ENCODE results near the gene CDKAL1.

CDKAL1 gene

DNA sequence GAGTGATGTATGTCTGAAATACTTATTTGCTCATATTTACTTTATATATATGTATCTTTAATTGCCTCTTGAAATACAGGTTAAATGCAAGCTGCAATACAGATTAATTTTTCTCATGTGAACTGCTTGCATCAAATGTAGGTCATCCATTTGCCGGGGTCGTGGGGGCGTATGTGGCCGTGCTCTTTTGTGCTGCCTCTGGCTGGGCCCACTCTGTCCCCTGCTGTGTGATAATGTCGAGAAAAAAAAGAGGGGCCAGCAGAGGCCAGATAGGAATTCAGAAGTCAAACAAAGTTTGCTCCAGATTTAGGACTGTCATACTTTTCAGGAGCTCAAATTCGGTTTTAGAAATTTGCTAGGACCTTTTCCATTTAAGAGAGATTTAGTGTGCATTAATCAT is 599.6 kb downstream of the CDKAL1 start:
- Histone ChIP-seq H3K4me3 (no peak overlapping the region), H3K27ac (no peak overlapping the region)
- TF ChIP-seq, protein P1, sequence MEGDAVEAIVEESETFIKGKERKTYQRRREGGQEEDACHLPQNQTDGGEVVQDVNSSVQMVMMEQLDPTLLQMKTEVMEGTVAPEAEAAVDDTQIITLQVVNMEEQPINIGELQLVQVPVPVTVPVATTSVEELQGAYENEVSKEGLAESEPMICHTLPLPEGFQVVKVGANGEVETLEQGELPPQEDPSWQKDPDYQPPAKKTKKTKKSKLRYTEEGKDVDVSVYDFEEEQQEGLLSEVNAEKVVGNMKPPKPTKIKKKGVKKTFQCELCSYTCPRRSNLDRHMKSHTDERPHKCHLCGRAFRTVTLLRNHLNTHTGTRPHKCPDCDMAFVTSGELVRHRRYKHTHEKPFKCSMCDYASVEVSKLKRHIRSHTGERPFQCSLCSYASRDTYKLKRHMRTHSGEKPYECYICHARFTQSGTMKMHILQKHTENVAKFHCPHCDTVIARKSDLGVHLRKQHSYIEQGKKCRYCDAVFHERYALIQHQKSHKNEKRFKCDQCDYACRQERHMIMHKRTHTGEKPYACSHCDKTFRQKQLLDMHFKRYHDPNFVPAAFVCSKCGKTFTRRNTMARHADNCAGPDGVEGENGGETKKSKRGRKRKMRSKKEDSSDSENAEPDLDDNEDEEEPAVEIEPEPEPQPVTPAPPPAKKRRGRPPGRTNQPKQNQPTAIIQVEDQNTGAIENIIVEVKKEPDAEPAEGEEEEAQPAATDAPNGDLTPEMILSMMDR (IDR thresholded peaks at IDR 0.05): no peak
- no peak for DNase-seq (ENCODE audit: low spot score)

DNA sequence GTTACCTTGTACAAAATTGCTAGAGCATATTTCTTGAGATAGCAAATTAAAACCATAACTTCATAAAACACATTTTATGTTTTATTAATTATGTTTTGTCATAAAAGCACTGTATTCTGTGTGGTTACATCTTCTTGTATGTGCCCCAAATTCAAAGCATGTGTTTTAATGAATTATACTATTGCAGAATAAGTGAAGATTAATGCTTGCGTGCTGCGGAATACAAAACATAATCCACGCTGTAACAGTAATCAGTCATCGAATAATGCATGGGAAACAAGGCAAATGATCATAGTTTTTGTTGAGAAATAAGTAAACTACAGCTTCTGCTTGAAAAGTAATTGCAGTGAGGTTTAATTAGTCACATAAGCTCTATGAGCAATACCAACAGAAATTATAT is 600.1 kb downstream of the CDKAL1 start:
- H3K4me3 ChIP-seq: no peak overlapping the region
- DNase-seq (ENCODE audit: low spot score): no peak
- no peak overlapping the region for H3K27ac ChIP-seq
- TF ChIP-seq, protein P1 (IDR thresholded peaks at IDR 0.05): no peak

DNA sequence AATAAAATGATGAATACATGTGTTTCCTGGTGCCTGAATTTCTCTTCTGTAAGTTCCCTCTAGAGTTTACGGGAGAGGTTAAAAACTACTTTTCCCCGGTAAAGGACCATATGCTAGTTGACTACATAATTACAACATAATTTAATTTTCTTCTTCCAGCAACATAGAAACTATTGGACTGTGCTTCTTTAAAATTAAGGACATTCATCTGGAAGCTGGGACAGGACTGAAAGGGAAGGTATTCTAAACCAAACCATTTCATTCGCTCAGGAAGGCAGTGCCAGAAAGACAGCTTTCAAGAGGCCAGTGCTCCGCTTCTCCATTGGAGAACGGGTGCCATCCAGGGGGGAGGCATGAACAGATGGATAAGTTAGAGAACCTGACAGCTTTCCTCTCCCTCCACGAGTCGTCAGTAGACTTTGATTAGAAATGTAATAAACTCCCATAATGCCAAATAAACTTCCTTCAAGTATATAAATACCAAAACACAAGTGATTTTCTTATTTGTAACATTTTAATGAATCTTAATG is 601.3 kb downstream of the CDKAL1 start:
- Histone ChIP-seq H3K27ac (no peak overlapping the region), H3K4me3 (no peak overlapping the region)
- TF ChIP-seq, protein P1 (IDR thresholded peaks at IDR 0.05): no peak
- DNase-seq (ENCODE audit: low spot score): no peak

DNA sequence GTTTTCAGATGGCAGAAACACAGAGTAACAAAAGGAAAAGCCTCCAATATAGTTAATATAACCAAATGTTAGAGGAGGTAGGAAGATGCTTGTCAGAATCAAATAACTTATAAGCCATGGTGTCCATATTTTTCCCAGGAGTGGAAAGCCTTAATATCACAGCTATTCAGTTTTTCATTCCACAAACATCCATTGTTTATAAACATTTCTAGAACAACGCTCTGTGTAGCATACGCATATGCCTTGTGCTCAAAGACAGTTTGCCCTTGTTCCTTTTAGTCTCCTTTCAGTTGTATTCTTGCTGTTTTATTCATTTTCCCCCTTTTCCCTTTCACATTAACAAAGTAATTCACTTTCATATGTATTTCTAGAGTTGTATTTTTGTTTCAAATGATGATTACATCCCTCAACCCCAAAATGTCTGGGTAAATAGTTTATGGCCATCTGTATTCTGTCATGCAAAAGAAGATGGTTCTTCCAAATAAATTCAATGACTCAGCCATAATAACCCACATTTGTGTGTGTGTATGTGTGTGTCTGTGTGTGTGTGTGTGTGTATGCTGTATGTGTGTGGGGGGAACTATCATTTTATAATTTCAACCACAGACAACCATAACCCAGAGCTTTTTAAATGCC is 603.6 kb downstream of the CDKAL1 start:
- TF ChIP-seq, protein P1 (IDR thresholded peaks at IDR 0.05): no peak
- Histone ChIP-seq H3K4me3 (no peak overlapping the region), H3K27ac (no peak overlapping the region)
- DNase-seq (ENCODE audit: low spot score): no peak

DNA sequence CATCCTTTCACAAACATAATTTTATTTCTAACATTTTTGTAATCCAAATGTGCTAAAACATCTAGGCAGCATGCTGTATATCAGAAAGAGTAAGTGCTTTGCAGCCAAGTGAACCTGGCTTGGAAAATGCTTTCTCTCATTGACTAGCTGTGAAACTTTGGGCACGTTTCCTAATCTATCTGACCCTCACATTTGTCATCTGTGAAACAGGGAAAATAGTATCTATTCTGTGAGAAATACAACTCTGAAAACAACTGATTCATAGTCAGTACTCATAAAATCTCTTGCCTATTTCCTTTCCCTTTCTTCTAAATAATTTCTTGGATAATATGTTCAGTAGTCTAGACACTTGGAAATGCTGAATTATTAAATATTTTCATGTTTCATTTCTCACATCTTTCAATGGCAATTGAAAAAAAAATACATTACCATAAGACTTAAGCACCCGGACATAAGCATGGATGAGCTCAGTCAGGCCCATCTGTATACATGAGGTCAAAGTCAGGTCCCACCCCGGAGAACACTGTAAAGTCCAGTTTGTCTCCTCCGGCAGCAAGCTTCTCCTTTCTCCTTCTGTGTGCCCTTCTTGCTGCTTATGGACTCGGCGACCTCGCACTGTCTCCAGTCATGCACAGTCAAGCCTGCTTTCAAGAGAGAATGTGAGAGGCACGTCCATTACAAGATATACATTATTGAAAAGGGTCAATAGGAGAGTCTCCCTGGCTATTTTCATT is 604.2 kb downstream of the CDKAL1 start:
- TF ChIP-seq, protein P1 (IDR thresholded peaks at IDR 0.05): no peak
- H3K27ac ChIP-seq: no peak overlapping the region

DNA sequence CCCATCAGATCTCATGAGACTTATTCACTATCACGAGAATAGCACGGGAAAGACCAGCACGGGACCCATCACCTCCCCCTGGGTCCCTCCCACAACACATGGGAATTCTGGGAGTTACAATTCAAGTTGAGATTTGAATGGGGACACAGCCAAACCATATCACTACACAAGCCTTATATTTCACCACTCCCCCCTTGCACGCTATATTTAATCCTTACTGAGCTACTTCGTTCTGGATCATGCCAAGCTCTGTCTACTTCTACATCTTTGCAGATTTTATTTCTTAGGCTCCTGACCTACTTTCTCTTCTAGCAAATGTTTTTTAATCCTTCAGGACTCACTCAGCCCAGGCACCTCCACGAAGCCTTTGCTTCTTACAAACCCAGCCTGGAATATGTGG is 606.7 kb downstream of the CDKAL1 start:
- no peak overlapping the region for H3K4me3 ChIP-seq
- TF ChIP-seq, protein P1 (IDR thresholded peaks at IDR 0.05): no peak
- H3K27ac ChIP-seq: no peak overlapping the region
- no peak for DNase-seq (ENCODE audit: low spot score)

More for the DNA sequence above, 604.2 kb downstream of the CDKAL1 start:
- H3K4me3 ChIP-seq: no peak overlapping the region
- no peak for DNase-seq (ENCODE audit: low spot score)

Data from coronary artery (tissue), 2 donors.